ENCODE measurements around the gene DIP2C. TPM values are rescaled to one million over a fixed set of nuclear protein-coding genes. Genes with fewer than 3 reads are reported as not detected.
A peak's percentile ranks its signal among the peaks of the same experiment; 100 is the strongest.

The DIP2C gene
- total RNA-seq, 1 experiment from 2014 or later = 11.0 TPM

DNA sequence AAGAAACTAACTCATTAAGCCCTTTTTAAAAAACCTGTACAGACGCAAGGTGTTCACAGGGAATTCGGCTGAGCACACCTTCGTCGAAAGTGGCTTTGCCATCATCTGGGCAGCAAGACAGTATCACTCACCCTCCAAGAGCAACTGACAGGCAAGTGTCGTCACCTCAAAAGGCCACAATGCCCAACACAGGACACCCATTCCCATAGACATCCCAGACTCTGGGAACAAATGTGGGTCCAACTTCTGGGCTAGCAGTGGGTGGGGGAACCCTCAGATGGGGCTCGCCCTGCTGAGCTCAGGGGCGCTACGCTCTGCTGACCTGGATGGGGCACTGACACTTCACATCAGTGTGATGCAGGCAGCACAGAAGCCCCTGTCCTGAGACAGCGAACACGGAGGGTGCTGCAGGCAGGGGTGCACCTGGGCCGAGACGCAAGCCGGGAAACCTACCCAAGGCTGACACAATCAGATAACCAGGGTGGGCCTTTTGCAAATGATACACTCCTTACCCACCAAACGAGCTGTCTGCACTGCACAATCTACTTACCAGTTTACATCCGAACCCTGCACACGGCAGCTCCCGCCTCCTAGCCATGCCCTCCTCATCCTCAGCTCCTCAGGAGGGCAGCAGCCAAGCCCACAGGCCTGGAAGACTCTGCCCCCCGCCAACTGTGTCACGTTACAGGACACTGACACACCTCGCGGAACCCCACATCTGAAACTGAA is 1.7 kb downstream of the DIP2C start:
- DNase-seq (ENCODE audit: low spot score) (no peak), ATAC-seq (no peak)
- Mint-ChIP-seq H3K4me1 (peaks cover 25% of the 10 kb centered on the region), H3K4me3 (peak overlapping the region; percentile 69), H3K27me3 (ENCODE audit: low read depth) (peaks cover 35% of the 10 kb centered on the region), H3K27ac (no peak overlapping the region), H3K36me3 (no peaks in the 10 kb centered on the region), H3K9me3 (no peaks in the 10 kb centered on the region)
- CTCF ChIA-PET = interaction anchor here (0.8 to 1.0 kb wide), 2 partner anchors 11 to 101 kb away, joined by 3 to 5 read pairs; no protein-coding TSS in a partner anchor
- TF ChIP-seq IRF1 (CRISPR knock-in tag; IDR thresholded peaks at IDR 0.05) (no peak), FOXP4 (CRISPR knock-in tag; IDR thresholded peaks at IDR 0.05) (no peak), MAX (CRISPR knock-in tag; IDR thresholded peaks at IDR 0.05) (no peak), USF1 (CRISPR knock-in tag; IDR thresholded peaks at IDR 0.05) (no peak), IRF2 (CRISPR knock-in tag; IDR thresholded peaks at IDR 0.05; ENCODE audit: borderline replicate concordance, low read depth) (no peak), CTCF (IDR thresholded peaks at IDR 0.05) (no peak), PRRX2 (CRISPR knock-in tag; IDR thresholded peaks at IDR 0.05) (no peak), FOXJ3 (CRISPR knock-in tag; IDR thresholded peaks at IDR 0.05; ENCODE audit: borderline replicate concordance) (no peak), ZNF232 (CRISPR knock-in tag; IDR thresholded peaks at IDR 0.05) (no peak), ZNF263 (CRISPR knock-in tag; IDR thresholded peaks at IDR 0.05; ENCODE audit: low read depth) (no peak), CREB1 (CRISPR knock-in tag; IDR thresholded peaks at IDR 0.05) (no peak), GRHL2 (CRISPR knock-in tag; IDR thresholded peaks at IDR 0.05; ENCODE audit: insufficient replicate concordance, severe bottlenecking) (no peak), NR1H2 (CRISPR knock-in tag; IDR thresholded peaks at IDR 0.05) (no peak)
- TF ChIP-seq, protein P1, sequence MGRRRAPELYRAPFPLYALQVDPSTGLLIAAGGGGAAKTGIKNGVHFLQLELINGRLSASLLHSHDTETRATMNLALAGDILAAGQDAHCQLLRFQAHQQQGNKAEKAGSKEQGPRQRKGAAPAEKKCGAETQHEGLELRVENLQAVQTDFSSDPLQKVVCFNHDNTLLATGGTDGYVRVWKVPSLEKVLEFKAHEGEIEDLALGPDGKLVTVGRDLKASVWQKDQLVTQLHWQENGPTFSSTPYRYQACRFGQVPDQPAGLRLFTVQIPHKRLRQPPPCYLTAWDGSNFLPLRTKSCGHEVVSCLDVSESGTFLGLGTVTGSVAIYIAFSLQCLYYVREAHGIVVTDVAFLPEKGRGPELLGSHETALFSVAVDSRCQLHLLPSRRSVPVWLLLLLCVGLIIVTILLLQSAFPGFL (CRISPR knock-in tag; IDR thresholded peaks at IDR 0.05; ENCODE audit: borderline replicate concordance) = no peak
- POLR2A ChIA-PET = interaction anchor here (0.9 kb wide), 1 partner anchor 196 kb away, joined by 3 read pairs; no protein-coding TSS in a partner anchor

DNA sequence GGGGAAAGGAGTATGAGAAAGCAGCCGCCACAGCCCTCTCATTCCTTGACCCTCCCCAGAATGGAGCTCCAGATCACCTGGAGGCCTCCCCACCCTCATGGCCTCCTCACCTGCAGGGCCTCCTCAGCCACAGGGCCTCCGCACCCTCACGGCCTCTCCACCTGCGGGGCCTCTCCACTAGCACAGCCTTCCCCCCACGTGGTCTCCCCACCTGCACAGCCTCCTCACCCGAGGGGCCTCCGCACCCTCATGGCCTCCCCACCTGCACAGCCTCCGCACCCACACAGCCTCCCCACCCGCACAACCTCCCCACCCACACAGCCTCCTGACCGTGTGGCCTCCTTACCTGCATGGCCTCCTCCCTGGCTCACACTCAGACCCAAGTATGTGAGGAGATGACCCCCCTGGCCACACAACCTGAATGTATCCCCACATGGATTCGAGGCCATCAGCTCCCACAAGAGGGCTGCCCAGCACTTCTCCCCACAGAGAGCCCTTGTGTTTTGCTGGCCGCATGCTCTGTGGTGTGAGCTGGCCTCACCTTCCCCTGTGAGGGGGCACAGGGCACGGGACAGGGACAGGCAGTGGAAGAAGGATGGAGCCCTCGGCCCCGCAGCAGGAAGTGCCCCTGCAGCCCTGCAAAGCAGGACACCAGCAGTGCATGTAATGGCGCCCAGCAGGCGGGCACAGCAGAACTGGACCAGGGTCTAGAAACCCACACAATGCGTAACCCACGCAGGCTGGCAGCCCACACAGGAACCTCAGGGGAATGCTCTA is 3.1 kb downstream of the DIP2C start:
- ATAC-seq (no peak), DNase-seq (ENCODE audit: low spot score) (no peak)
- ChIA-PET POLR2A (no interaction called here), CTCF (no interaction called here)
- Mint-ChIP-seq H3K4me1 (peaks cover 25% of the 10 kb centered on the region), H3K36me3 (no peaks in the 10 kb centered on the region), H3K27ac (no peak overlapping the region), H3K9me3 (no peaks in the 10 kb centered on the region), H3K27me3 (ENCODE audit: low read depth) (peaks cover 26% of the 10 kb centered on the region), H3K4me3 (no peak overlapping the region)
- no peak for TF ChIP-seq E2F1 (CRISPR knock-in tag; IDR thresholded peaks at IDR 0.05)
- TF ChIP-seq ZNF416 (CRISPR knock-in tag; IDR thresholded peaks at IDR 0.05) = no peak
- TF ChIP-seq MYBL2 (CRISPR knock-in tag; IDR thresholded peaks at IDR 0.05) = no peak
- TF ChIP-seq, protein P2, sequence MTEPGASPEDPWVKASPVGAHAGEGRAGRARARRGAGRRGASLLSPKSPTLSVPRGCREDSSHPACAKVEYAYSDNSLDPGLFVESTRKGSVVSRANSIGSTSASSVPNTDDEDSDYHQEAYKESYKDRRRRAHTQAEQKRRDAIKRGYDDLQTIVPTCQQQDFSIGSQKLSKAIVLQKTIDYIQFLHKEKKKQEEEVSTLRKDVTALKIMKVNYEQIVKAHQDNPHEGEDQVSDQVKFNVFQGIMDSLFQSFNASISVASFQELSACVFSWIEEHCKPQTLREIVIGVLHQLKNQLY (CRISPR knock-in tag; IDR thresholded peaks at IDR 0.05) = no peak
- no peak for TF ChIP-seq JAZF1 (CRISPR knock-in tag; IDR thresholded peaks at IDR 0.05)
- TF ChIP-seq, protein P3, sequence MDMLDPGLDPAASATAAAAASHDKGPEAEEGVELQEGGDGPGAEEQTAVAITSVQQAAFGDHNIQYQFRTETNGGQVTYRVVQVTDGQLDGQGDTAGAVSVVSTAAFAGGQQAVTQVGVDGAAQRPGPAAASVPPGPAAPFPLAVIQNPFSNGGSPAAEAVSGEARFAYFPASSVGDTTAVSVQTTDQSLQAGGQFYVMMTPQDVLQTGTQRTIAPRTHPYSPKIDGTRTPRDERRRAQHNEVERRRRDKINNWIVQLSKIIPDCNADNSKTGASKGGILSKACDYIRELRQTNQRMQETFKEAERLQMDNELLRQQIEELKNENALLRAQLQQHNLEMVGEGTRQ (CRISPR knock-in tag; IDR thresholded peaks at IDR 0.05) = no peak

All from WTC11 (cell line).